Chondrocyte (in vitro differentiated cells): ENCODE data around the gene SENP3. TPM values are rescaled to one million over a fixed set of nuclear protein-coding genes. Genes with fewer than 3 reads are reported as not detected.

Experiments used
- DNase-seq: peaks from one replicate; pipeline ENCODE4 v3.0.0; 2021; ENCODE audit warnings: mixed read lengths, low spot score
- H3K27ac Mint-ChIP-seq: one replicate; pipeline ENCODE4 v1.8.0; 2021; ENCODE audit warnings: mild to moderate bottlenecking, moderate library complexity, mixed read lengths; ENCODE audit not compliant: unreplicated experiment
- H3K27me3 Mint-ChIP-seq: 2 replicates; pipeline ENCODE4 v1.8.0; 2021; ENCODE audit warnings: low read depth, mixed read lengths
- H3K36me3 Mint-ChIP-seq: 2 replicates; pipeline ENCODE4 v1.8.0; 2021; ENCODE audit warnings: low read depth, mixed read lengths
- H3K4me1 Mint-ChIP-seq: 2 replicates; pipeline ENCODE4 v1.8.0; 2021; ENCODE audit warnings: low read depth, mild to moderate bottlenecking, mixed read lengths
- H3K4me3 Mint-ChIP-seq: one replicate; pipeline ENCODE4 v1.8.0; 2021; ENCODE audit warnings: mild to moderate bottlenecking, moderate library complexity, mixed read lengths; ENCODE audit not compliant: unreplicated experiment
- H3K9me3 Mint-ChIP-seq: 2 replicates; pipeline ENCODE4 v1.8.0; 2021; ENCODE audit warnings: low read depth, mixed read lengths
- total RNA-seq: library from RNA; stranded (reverse); gene quantifications from 3 replicates; pipeline ENCODE4 v1.2.1, GENCODE V29; 2021
- TF ChIP-seq, protein P1 (sequence below): fragments of 200-600 bp; sonication (generic); IDR thresholded peaks from 2 replicates; pipeline ENCODE4 v1.5.0; 2021; ENCODE audit warnings: antibody characterized with exemption, mild to moderate bottlenecking, moderate library complexity

SENP3 gene
- total RNA-seq, 1 donor from 2014 or later = 49.4 TPM

DNA sequence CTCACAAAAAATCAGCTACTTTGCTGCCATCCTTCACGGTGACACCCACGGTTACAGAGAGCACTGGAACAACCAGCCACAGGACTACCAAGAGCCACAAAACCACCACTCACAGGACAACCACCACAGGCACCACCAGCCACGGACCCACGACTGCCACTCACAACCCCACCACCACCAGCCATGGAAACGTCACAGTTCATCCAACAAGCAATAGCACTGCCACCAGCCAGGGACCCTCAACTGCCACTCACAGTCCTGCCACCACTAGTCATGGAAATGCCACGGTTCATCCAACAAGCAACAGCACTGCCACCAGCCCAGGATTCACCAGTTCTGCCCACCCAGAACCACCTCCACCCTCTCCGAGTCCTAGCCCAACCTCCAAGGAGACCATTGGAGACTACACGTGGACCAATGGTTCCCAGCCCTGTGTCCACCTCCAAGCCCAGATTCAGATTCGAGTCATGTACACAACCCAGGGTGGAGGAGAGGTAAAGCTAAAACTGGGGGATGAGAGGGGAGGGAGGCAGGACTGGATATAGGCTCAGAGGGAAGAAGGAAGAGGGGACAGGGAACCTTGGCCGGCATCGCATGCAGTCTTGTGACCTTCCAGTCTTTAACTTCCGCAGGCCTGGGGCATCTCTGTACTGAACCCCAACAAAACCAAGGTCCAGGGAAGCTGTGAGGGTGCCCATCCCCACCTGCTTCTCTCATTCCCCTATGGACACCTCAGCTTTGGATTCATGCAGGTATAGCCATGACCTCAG, 18.3 kb downstream of the SENP3 start:
- no peak overlapping the region for H3K4me3 Mint-ChIP-seq
- H3K4me1 Mint-ChIP-seq = peaks cover 74% of the 10 kb centered on the region
- no peaks in the 10 kb centered on the region for H3K27me3 Mint-ChIP-seq
- H3K36me3 Mint-ChIP-seq = peaks cover 31% of the 10 kb centered on the region
- H3K9me3 Mint-ChIP-seq = no peaks in the 10 kb centered on the region
- no peak for DNase-seq
- TF ChIP-seq, protein P1, sequence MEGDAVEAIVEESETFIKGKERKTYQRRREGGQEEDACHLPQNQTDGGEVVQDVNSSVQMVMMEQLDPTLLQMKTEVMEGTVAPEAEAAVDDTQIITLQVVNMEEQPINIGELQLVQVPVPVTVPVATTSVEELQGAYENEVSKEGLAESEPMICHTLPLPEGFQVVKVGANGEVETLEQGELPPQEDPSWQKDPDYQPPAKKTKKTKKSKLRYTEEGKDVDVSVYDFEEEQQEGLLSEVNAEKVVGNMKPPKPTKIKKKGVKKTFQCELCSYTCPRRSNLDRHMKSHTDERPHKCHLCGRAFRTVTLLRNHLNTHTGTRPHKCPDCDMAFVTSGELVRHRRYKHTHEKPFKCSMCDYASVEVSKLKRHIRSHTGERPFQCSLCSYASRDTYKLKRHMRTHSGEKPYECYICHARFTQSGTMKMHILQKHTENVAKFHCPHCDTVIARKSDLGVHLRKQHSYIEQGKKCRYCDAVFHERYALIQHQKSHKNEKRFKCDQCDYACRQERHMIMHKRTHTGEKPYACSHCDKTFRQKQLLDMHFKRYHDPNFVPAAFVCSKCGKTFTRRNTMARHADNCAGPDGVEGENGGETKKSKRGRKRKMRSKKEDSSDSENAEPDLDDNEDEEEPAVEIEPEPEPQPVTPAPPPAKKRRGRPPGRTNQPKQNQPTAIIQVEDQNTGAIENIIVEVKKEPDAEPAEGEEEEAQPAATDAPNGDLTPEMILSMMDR = no peak
- peak overlapping the region; percentile 95 for H3K27ac Mint-ChIP-seq

DNA sequence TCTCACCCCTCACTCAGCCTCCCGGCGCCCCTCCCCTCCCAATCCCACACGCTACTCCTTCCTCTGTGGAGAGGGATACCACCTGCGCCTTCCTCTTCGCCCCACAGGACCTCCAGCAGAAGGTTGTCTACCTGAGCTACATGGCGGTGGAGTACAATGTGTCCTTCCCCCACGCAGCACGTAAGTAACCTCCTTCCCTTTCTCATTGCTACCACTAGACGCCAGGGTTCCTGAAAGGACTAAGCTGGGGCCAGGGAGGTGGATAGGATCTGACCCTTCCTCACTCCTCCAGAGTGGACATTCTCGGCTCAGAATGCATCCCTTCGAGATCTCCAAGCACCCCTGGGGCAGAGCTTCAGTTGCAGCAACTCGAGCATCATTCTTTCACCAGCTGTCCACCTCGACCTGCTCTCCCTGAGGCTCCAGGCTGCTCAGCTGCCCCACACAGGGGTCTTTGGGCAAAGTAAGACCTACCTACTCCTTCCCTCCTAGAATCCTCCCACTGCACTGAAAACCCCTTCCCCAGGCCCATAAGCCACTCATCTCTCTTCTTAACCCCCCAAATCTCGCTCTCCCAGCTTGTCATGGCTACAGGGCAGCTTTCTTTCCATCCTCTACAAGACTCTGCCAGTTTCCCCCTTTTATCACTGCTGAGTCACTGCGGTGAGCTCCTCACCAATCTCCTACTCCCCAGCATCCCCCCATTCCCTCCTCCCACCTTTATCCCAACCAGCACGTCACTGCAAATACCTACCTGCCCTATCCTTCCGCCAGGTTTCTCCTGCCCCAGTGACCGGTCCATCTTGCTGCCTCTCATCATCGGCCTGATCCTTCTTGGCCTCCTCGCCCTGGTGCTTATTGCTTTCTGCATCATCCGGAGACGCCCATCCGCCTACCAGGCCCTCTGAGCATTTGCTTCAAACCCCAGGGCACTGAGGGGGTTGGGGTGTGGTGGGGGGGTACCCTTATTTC, 19.2 kb downstream of the SENP3 start:
- H3K36me3 Mint-ChIP-seq = peaks cover 28% of the 10 kb centered on the region
- TF ChIP-seq, protein P1 = no peak
- H3K9me3 Mint-ChIP-seq = no peaks in the 10 kb centered on the region
- H3K27me3 Mint-ChIP-seq = no peaks in the 10 kb centered on the region
- H3K27ac Mint-ChIP-seq = peak overlapping the region; percentile 79
- DNase-seq = no peak
- H3K4me3 Mint-ChIP-seq = peak overlapping the region; percentile 14
- peaks cover 72% of the 10 kb centered on the region for H3K4me1 Mint-ChIP-seq

DNA sequence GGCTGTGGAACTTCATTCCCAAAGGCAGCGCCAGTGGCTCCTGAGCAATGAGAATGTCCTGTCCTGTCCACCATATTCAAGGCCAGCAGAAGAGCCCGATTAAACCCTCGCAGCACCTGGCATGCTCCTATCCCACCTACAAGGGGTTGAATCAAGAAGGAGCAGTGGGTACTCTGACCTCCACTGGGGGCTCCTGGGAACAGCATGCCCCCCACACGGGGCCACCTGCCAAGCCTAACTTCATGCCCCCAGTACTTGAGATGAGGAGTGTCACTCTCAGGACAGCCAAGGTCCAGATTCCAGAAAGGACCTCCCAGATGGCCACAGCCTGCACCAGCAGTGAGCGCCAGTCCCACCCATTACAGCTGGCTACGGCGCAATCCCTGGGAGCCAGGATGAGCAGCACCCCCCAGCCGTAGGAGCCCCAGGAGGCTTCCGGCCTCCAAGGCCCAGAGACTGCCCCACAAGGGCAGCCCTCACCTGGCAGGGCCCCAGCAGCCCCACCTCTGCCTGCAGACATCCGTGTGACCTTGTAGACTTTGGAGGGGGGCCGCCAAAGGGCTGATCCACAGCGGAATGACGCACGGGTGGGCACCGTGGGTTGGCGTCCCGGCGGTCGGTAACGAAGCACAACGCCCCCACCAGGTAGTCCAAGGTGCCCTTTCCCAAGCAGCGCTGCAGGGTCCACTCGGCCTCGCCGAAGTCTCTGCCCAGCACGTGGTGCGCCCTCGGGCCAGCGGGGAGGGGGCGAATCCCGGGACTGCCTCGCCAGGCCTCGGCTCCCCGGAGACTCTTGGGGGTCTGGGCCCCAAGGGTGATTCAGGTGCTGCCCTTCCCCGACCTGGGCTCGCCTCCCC, 20.9 kb downstream of the SENP3 start:
- Mint-ChIP-seq H3K9me3 (no peaks in the 10 kb centered on the region), H3K4me3 (peak overlapping the region; percentile 95), H3K36me3 (peaks cover 14% of the 10 kb centered on the region), H3K27me3 (no peaks in the 10 kb centered on the region), H3K27ac (peak overlapping the region; percentile 100), H3K4me1 (peaks cover 61% of the 10 kb centered on the region)
- DNase-seq = no peak
- TF ChIP-seq, protein P1 = no peak

- Mint-ChIP-seq H3K27ac (peak within 1 kb of the TSS; percentile 100), H3K4me1 (peaks cover 60% of the 10 kb centered on the region), H3K36me3 (peaks cover 12% of the 10 kb centered on the region), H3K9me3 (no peaks in the 10 kb centered on the region), H3K4me3 (peak within 1 kb of the TSS; percentile 95), H3K27me3 (no peaks in the 10 kb centered on the region)
- peak; percentile 99 for DNase-seq
- TF ChIP-seq, protein P1 = no peak
These were observed 21.8 kb downstream of the SENP3 start, which contains the start of gene MPDU1 for GRCh38 chr17:7583253-7584109. MPDU1 (plus strand) TSS chr17:7583852; CDS start chr17:7583863, 11 bp downstream.
